Measurements from ENCODE around the gene INTS3. TPM values are rescaled to one million over a fixed set of nuclear protein-coding genes. Genes with fewer than 3 reads are reported as not detected.

INTS3 gene
- polyA plus RNA-seq, 6 donors from 2014 or later, result 6.0 to 15.1 (median 11.5) TPM

DNA sequence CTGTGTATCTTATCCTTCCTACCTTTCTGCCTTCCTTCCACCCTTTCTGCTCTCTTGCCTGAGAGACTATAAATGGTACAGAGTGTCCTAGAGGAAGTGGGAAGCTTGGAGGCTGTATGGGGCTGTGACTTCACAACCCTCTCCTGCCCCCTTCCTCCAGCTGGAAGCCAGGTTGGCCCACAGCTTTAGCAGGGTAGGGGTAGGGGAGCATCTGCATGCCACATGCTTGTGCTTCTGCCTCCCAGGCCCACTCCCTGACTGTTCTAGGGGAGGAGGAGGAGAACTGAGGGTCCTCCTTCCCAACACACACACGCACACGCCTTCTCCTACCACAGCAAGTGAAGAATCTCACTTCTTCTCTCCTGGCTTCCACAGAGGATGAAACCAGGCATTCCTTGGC lies 43.4 kb downstream of the INTS3 start:
- H3K9me3 Mint-ChIP-seq, result no peaks in the 10 kb centered on the region
- H3K4me3 Mint-ChIP-seq, result peak overlapping the region in 2 of 8 donors; percentile 53 to 63
- no peaks in the 10 kb centered on the region for H3K27me3 Mint-ChIP-seq
- peak overlapping the region in 1 of 6 donors; percentile 19 for H3K27ac Mint-ChIP-seq
- H3K4me1 Mint-ChIP-seq, result peaks cover 29 to 36% (median 35%) of the 10 kb centered on the region in 3 donors
- ATAC-seq (ENCODE audit: low read depth in 2 of 2) (no peak), DNase-seq (no peak)
- peaks cover 9 to 11% of the 10 kb centered on the region in 2 donors for H3K36me3 Mint-ChIP-seq

DNA sequence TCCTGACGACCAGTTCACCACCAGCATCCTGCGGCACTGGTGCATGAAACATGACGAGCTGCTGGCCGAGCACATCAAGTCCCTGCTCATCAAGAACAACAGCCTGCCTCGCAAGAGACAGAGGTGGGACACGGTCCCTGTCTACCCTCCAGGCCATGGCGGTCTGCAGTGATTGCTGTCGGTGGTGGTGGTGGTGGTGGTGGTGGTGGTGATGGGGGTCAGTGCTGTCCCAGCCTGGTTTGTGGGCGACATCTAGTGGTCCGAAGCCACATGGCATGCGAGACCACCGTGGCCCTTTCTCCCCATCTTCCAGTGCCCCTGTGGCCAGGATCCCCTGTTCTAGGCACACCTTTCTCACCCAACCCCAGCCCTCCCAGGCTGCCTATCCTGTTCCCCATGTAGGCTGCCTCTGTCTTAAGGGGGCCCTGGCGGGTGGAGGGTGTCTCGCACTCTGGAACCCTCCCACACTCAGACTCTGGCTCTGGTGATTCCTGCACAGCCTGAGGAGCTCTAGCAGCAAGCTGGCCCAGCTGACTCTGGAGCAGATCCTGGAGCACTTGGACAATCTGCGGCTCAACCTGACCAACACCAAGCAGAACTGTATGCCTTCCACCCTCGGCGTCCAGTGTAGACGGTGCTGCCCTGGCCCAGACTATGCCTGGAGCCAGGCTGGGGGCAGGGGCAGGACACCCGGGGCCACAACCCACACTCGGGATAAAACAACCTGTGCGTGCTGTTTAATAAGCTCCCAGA lies 44.2 kb downstream of the INTS3 start:
- no peak for DNase-seq
- no peak for ATAC-seq (ENCODE audit: low read depth in 2 of 2)
- peak overlapping the region in 1 of 6 donors; percentile 47 for H3K27ac Mint-ChIP-seq
- no peaks in the 10 kb centered on the region for H3K27me3 Mint-ChIP-seq
- H3K4me1 Mint-ChIP-seq, result peaks cover 34 to 42% (median 41%) of the 10 kb centered on the region in 3 donors
- peaks cover 9 to 11% of the 10 kb centered on the region in 2 donors for H3K36me3 Mint-ChIP-seq
- H3K9me3 Mint-ChIP-seq, result no peaks in the 10 kb centered on the region
- H3K4me3 Mint-ChIP-seq, result peak overlapping the region in 2 of 8 donors; percentile 15 to 80

DNA sequence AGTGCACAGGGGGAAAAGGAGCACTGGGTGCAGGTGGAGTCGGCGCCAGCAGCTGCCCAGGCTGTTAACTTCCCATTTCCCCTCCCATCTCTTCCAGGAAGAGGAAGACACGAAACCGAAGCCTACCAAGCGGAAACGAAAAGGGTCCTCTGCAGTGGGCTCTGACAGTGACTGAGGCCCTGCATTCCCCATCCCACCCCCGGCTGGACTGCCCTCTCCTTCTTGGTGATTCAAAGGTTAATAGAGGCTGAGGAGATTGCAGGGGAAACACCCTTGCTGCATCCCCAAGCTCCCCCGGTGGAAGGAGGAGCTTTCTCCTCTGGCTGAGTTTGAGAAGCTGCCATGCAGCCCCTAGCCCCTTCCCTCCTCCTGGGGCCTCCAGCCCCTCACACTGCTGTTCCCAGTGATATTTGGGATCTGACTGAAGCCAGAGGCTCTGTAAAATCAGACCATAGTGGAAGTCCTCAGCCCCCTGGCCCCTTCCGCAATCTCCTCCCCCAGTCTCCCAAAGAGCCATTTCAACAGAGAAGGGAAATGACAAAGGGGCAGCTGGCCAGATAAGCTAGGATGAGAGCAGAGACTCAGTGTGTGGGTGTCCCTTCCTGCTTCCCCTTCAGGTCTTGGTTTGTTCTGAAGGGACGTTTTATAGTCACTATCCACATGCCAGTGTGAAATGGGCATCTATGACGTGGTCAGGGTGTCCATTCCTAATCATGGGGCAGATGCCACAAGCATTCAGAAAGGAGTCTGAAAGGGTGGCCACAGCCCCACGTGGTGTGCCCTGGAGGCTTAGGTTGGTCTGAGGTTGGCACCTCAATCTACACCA lies 45.5 kb downstream of the INTS3 start:
- DNase-seq, result no peak
- H3K27me3 Mint-ChIP-seq, result no peaks in the 10 kb centered on the region

DNA sequence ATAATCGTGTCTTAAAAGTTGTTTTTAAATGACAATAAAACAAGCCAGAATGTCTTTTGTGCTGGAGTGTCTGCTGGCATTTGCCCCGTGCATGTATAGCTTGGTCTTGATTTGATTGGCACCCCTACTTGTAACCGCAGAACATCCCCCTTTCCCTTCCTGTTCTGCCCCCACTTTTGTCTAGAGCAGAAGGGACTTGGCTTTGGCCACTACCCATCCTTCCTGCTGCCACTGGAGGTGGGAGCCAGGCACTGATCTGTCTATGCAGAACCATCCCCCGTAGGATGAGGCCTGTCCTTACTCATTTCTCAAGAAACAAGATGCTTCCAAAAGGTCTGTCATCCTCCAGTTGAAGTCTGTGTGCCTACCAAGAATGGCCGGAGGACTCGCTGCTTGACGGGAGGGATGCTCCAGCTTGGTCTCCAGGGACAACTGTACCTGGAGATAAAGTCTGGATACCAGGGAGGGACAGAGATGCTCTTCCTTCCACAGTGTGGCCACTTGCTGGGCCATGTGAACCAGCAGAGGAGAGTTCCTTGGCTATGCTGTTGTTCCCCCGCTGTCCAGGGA lies 46.3 kb downstream of the INTS3 start:
- H3K4me1 Mint-ChIP-seq, result peaks cover 41 to 47% (median 44%) of the 10 kb centered on the region in 3 donors
- peaks cover 0 to 5% of the 10 kb centered on the region in 2 donors for H3K36me3 Mint-ChIP-seq

More for the DNA sequence above, 45.5 kb downstream of the INTS3 start:
- Mint-ChIP-seq H3K36me3 (peaks cover 3 to 5% of the 10 kb centered on the region in 2 donors), H3K9me3 (no peaks in the 10 kb centered on the region), H3K27ac (no peak overlapping the region), H3K4me3 (peak overlapping the region in 5 of 8 donors; percentile 2 to 83 (median 55)), H3K4me1 (peaks cover 37 to 47% (median 44%) of the 10 kb centered on the region in 3 donors)
- ATAC-seq (ENCODE audit: low read depth in 2 of 2), result no peak

DNA sequence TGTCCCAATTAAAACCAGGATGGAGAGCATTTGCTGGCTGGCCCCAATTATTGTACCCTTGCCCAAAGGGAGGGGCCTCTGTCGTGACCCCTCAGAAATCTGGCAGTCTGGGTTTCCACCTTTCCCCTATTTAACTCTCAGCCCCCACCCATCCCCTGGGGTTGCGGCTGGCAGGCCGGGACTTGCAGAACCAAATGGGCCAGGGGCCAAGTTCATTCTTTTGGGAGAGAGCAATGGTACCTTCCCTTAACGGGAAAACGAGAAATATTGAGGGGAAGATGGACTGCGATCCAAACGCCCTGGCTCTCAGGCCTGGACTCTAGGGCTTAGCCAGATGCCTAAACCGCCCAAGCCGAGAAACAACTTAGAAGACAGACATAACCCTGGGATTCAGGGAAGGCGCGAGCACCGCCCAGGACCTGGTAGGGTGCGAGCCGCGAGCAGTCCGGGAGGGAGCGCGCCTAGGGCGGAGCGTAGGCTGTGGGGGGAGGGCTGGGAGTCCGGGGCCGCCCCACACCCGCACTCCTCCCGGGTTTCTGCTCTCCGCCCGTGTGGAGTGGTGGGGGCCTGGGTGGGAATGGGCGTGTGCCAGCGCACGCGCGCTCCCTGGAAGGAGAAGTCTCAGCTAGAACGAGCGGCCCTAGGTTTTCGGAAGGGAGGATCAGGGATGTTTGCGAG lies 47.1 kb downstream of the INTS3 start, which contains the start of gene SLC27A3:
SLC27A3 (plus strand) TSS at position 628 of the 678 bp plus-strand sequence. CDS start 91 bp downstream, outside the sequence.
- Mint-ChIP-seq H3K27ac (peak within 1 kb of the TSS in 5 of 6 donors; percentile 31 to 89 (median 54)), H3K9me3 (no peaks in the 10 kb centered on the region), H3K4me1 (peaks cover 35 to 52% (median 40%) of the 10 kb centered on the region in 3 donors), H3K36me3 (no peaks in the 10 kb centered on the region), H3K27me3 (no peaks in the 10 kb centered on the region), H3K4me3 (peak within 1 kb of the TSS; percentile 78 to 90 (median 84))
- DNase-seq (no peak), ATAC-seq (ENCODE audit: low read depth in 2 of 2) (peak; percentile 20 to 22)

More for the DNA sequence above, 46.3 kb downstream of the INTS3 start:
- H3K27me3 Mint-ChIP-seq, result no peaks in the 10 kb centered on the region
- H3K27ac Mint-ChIP-seq, result peak overlapping the region in 1 of 6 donors; percentile 62
- no peaks in the 10 kb centered on the region for H3K9me3 Mint-ChIP-seq
- peak overlapping the region; percentile 2 to 87 (median 80) for H3K4me3 Mint-ChIP-seq
- ATAC-seq (ENCODE audit: low read depth in 2 of 2) (no peak), DNase-seq (no peak)

DNA sequence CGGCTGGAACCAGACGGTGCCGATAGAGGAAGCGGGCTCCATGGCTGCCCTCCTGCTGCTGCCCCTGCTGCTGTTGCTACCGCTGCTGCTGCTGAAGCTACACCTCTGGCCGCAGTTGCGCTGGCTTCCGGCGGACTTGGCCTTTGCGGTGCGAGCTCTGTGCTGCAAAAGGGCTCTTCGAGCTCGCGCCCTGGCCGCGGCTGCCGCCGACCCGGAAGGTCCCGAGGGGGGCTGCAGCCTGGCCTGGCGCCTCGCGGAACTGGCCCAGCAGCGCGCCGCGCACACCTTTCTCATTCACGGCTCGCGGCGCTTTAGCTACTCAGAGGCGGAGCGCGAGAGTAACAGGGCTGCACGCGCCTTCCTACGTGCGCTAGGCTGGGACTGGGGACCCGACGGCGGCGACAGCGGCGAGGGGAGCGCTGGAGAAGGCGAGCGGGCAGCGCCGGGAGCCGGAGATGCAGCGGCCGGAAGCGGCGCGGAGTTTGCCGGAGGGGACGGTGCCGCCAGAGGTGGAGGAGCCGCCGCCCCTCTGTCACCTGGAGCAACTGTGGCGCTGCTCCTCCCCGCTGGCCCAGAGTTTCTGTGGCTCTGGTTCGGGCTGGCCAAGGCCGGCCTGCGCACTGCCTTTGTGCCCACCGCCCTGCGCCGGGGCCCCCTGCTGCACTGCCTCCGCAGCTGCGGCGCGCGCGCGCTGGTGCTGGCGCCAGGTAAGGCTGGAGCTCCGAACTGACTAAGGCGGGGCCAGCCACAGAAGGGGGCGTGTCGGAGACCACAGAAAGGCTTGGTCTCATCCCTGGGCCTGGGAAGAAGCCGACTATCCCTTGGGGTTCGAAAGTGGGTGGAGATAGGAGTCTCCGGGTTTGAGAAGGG lies 47.8 kb downstream of the INTS3 start:
- peak overlapping the region; percentile 78 to 90 (median 84) for H3K4me3 Mint-ChIP-seq
- peak; percentile 50 for DNase-seq
- ATAC-seq (ENCODE audit: low read depth in 2 of 2), result peak; percentile 75 to 76
- no peaks in the 10 kb centered on the region for H3K27me3 Mint-ChIP-seq
- H3K9me3 Mint-ChIP-seq, result no peaks in the 10 kb centered on the region
- H3K27ac Mint-ChIP-seq, result peak overlapping the region in 3 of 6 donors; percentile 31 to 89 (median 47)
- H3K36me3 Mint-ChIP-seq, result no peaks in the 10 kb centered on the region
- peaks cover 31 to 48% (median 34%) of the 10 kb centered on the region in 3 donors for H3K4me1 Mint-ChIP-seq

DNA sequence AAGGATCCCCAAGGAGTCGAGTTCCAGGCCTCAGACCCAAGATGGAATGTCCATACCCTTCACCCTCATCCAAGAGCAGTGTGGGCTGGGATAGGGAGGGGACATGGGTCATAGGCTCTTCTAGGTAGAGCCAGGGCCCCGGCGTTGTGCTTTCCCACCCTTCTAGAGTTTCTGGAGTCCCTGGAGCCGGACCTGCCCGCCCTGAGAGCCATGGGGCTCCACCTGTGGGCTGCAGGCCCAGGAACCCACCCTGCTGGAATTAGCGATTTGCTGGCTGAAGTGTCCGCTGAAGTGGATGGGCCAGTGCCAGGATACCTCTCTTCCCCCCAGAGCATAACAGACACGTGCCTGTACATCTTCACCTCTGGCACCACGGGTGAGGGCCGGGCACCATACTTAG lies 48.5 kb downstream of the INTS3 start:
- Mint-ChIP-seq H3K27me3 (no peaks in the 10 kb centered on the region), H3K27ac (peak overlapping the region in 2 of 6 donors; percentile 31 to 89), H3K4me1 (peaks cover 25 to 41% (median 28%) of the 10 kb centered on the region in 3 donors), H3K36me3 (no peaks in the 10 kb centered on the region), H3K9me3 (no peaks in the 10 kb centered on the region), H3K4me3 (peak overlapping the region; percentile 78 to 90 (median 84))
- ATAC-seq (ENCODE audit: low read depth in 2 of 2), result no peak
- no peak for DNase-seq

DNA sequence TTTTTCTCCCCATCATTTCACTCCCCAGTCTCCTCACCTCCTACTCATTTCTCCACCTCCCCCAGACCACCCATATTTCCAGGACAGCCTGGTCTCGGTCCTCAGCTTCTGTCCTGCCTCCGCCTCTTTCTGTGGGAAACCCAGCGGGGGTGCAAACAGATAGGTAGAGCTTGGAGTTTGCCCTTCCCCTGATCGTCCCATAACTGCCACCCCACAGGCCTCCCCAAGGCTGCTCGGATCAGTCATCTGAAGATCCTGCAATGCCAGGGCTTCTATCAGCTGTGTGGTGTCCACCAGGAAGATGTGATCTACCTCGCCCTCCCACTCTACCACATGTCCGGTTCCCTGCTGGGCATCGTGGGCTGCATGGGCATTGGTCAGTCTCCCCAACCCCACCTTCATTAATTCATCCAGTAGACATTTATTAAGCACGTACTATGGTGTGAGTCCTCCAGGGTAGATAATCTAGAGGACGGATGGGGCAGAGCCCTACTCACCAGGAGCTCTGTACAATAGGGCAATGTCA lies 49.1 kb downstream of the INTS3 start:
- Mint-ChIP-seq H3K9me3 (no peaks in the 10 kb centered on the region), H3K36me3 (no peaks in the 10 kb centered on the region), H3K27me3 (no peaks in the 10 kb centered on the region), H3K27ac (peak overlapping the region in 2 of 6 donors; percentile 48 to 79), H3K4me1 (peaks cover 24 to 39% (median 26%) of the 10 kb centered on the region in 3 donors), H3K4me3 (peak overlapping the region; percentile 56 to 84 (median 77))
- DNase-seq (no peak), ATAC-seq (ENCODE audit: low read depth in 2 of 2) (no peak)

DNA sequence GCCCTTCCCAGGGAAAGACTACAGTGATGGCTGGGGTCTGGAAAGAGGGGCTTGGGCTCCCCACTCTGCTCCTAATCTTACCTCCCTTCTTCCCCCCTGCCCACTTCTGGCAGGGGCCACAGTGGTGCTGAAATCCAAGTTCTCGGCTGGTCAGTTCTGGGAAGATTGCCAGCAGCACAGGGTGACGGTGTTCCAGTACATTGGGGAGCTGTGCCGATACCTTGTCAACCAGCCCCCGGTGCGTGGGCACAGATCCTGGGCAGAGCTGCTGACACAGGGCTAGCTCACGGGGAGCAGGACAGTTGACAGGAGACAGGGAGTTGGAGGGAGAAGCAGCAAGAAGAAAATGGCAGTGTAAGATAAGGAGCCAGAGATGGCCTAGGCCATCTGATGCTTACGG lies 49.8 kb downstream of the INTS3 start:
- DNase-seq (no peak), ATAC-seq (ENCODE audit: low read depth in 2 of 2) (no peak)
- Mint-ChIP-seq H3K27ac (no peak overlapping the region), H3K4me3 (peak overlapping the region in 3 of 8 donors; percentile 13 to 83 (median 56)), H3K9me3 (no peaks in the 10 kb centered on the region), H3K36me3 (no peaks in the 10 kb centered on the region), H3K27me3 (no peaks in the 10 kb centered on the region), H3K4me1 (peaks cover 26 to 39% (median 26%) of the 10 kb centered on the region in 3 donors)

DNA sequence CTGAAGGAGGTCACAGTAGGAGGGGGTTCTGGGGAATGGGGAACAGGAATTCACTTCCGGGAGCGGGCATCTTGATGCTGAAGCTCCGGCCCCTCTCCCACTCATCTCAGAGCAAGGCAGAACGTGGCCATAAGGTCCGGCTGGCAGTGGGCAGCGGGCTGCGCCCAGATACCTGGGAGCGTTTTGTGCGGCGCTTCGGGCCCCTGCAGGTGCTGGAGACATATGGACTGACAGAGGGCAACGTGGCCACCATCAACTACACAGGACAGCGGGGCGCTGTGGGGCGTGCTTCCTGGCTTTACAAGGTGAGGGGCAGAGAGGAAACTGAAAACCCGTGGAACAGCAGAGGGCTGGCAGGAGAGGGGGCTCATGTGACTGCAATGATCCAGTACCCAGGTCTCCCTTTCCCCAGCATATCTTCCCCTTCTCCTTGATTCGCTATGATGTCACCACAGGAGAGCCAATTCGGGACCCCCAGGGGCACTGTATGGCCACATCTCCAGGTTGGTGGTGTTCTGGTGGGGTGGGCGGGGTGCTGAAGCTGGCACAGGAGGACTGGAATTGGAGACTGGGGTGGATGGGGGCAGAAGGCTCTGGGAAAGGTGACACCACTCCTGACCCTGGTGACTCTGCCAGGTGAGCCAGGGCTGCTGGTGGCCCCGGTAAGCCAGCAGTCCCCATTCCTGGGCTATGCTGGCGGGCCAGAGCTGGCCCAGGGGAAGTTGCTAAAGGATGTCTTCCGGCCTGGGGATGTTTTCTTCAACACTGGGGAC lies 50.4 kb downstream of the INTS3 start:
- Mint-ChIP-seq H3K4me1 (peaks cover 29 to 38% (median 31%) of the 10 kb centered on the region in 3 donors), H3K4me3 (peak overlapping the region in 2 of 8 donors; percentile 68 to 83), H3K9me3 (no peaks in the 10 kb centered on the region), H3K36me3 (no peaks in the 10 kb centered on the region), H3K27ac (peak overlapping the region in 2 of 6 donors; percentile 32 to 49), H3K27me3 (no peaks in the 10 kb centered on the region)
- ATAC-seq (ENCODE audit: low read depth in 2 of 2) (no peak), DNase-seq (no peak)

DNA sequence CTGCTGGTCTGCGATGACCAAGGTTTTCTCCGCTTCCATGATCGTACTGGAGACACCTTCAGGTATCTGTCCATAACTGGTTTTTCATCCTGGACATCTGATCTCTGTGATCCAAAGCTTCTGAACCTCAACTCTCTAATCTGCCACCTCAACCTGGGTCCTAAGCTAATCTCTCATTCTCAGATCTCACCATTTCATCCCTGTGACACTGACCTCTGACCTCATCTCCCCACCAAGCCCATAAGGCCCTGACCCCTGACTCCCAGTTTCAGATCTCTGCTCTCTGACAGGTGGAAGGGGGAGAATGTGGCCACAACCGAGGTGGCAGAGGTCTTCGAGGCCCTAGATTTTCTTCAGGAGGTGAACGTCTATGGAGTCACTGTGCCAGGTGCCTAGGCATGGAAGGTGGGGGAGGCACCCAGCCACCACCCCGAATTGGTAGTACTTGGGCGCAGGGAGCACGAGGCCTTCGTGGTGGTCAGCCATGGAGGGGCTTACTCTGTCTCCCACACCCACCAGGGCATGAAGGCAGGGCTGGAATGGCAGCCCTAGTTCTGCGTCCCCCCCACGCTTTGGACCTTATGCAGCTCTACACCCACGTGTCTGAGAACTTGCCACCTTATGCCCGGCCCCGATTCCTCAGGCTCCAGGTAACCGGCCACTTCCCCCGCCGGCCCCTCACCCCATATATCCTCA lies 51.1 kb downstream of the INTS3 start:
- DNase-seq, result no peak
- H3K9me3 Mint-ChIP-seq, result no peaks in the 10 kb centered on the region
- no peak for ATAC-seq (ENCODE audit: low read depth in 2 of 2)
- peaks cover 29 to 31% (median 31%) of the 10 kb centered on the region in 3 donors for H3K4me1 Mint-ChIP-seq
- H3K4me3 Mint-ChIP-seq, result peak overlapping the region in 3 of 8 donors; percentile 63 to 70 (median 68)
- no peaks in the 10 kb centered on the region for H3K36me3 Mint-ChIP-seq
- no peak overlapping the region for H3K27ac Mint-ChIP-seq
- H3K27me3 Mint-ChIP-seq, result no peaks in the 10 kb centered on the region

All from naive B cell (primary cell).